AG04449 (cell line): ENCODE results near the gene PTPRT.

ENCODE experiments used
- CTCF ChIA-PET: fragments of 350-600 bp; formaldehyde crosslinking; extraction: SDS; loops from one replicate; lab custom pipeline; 2021; ENCODE audit warnings: antibody characterized with exemption; lab: Yijun Ruan, JAX
- POLR2A ChIA-PET: fragments of 400-600, 350-600 bp; formaldehyde crosslinking; extraction: SDS; loops from one replicate; lab custom pipeline; 2020; ENCODE audit warnings: antibody characterized with exemption, inconsistent platforms; lab: Yijun Ruan, JAX
- DNase-seq: peaks from one replicate; pipeline ENCODE4 v3.0.0-alpha.2; 2010; ENCODE audit warnings: low read depth, low spot score
- H3K4me3 ChIP-seq: 2 replicates; pipeline ENCODE4 v1.5.1; 2011; ENCODE audit warnings: low read depth, mild to moderate bottlenecking, control low read depth, low read length
- CTCF ChIP-seq: IDR thresholded peaks from one replicate; pipeline ENCODE4 v1.5.1; 2011; ENCODE audit warnings: mild to moderate bottlenecking, moderate library complexity, low read length, control low read depth, inconsistent platforms; ENCODE audit not compliant: insufficient read depth; ENCODE audit errors: missing control alignments

The PTPRT gene

GRCh38 chr20:42338294-42339201, 851.2 kb downstream of the PTPRT start:
- no peak for TF ChIP-seq CTCF
- H3K4me3 ChIP-seq: no peak overlapping the region
- CTCF ChIA-PET: no interaction called here
- POLR2A ChIA-PET: no interaction called here
- DNase-seq: no peak

GRCh38 chr20:42336576-42336975, 853.1 kb downstream of the PTPRT start:
- no peak for TF ChIP-seq CTCF
- ChIA-PET CTCF (no interaction called here), POLR2A (no interaction called here)
- no peak for DNase-seq
- H3K4me3 ChIP-seq: no peak overlapping the region

GRCh38 chr20:42319252-42320013, 870.3 kb downstream of the PTPRT start:
- DNase-seq: no peak
- ChIA-PET CTCF (no interaction called here), POLR2A (no interaction called here)
- H3K4me3 ChIP-seq: no peak overlapping the region
- no peak for TF ChIP-seq CTCF

- ChIA-PET CTCF (no interaction called here), POLR2A (no interaction called here)
- no peak for TF ChIP-seq CTCF
- H3K4me3 ChIP-seq: no peak overlapping the region
- DNase-seq: no peak
Measured at GRCh38 chr20:42313704-42314103, 876.0 kb downstream of the PTPRT start.

GRCh38 chr20:42309050-42309449, 880.7 kb downstream of the PTPRT start:
- H3K4me3 ChIP-seq: no peak overlapping the region
- CTCF ChIA-PET: no interaction called here
- POLR2A ChIA-PET: no interaction called here
- no peak for TF ChIP-seq CTCF
- no peak for DNase-seq

GRCh38 chr20:42308171-42308570, 881.5 kb downstream of the PTPRT start:
- DNase-seq: no peak
- ChIA-PET CTCF (no interaction called here), POLR2A (no interaction called here)
- H3K4me3 ChIP-seq: no peak overlapping the region
- no peak for TF ChIP-seq CTCF
